ENCODE data around the gene TMC4. TPM values are rescaled to one million over a fixed set of nuclear protein-coding genes. Genes with fewer than 3 reads are reported as not detected.

TMC4 gene
- total and polyA plus RNA-seq, 5 experiments from 2014 or later, result 0.13 TPM; not detected in 4

DNA sequence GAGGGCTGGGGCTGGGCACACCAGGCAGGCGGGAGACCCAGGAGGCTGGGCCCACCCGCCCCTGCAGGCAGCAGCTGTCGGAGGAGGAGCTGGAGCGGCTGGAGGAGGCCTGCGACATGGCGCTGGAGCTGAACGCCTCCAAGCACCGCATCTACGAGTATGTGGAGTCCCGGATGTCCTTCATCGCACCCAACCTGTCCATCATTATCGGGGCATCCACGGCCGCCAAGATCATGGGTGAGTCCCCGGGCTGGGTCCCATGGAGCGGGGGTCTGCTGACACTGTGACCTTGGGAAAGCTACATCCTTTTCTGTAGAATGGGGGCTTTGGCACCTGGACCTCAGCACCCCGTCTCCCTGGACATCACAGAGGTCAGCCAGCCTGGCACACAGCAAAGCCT is 49.3 kb downstream of the TMC4 start:
- DNase-seq, result no peak
- no peaks in the 10 kb centered on the region for H3K27me3 Mint-ChIP-seq

DNA sequence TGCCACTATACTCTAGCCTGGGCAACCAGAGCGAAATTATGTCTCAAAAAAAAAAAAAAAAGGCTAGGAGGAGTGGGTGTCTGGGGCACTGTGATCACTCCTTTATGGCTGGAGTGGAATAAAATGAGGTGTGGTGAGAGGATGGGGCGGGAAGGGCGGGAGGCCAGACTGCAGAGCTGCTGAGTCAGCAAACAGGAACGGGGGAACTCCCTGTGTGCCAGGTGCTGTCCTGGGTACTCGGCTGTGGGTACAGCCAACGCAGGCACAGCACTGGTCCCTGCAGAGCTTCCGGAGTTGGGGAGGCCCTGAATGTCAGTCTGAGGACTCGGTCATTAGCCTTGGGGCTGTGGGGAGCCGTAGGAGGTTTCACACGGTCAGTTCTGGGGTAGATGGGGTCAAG is 51.7 kb downstream of the TMC4 start:
- peaks cover 6 to 21% (median 12%) of the 10 kb centered on the region in 4 donors for H3K4me1 Mint-ChIP-seq
- H3K9me3 Mint-ChIP-seq, result no peaks in the 10 kb centered on the region
- H3K4me3 Mint-ChIP-seq, result no peak overlapping the region
- ATAC-seq (no peak), DNase-seq (no peak)
- peaks cover 0 to 71% (median 7%) of the 10 kb centered on the region in 3 donors for H3K36me3 Mint-ChIP-seq
- POLR2A ChIA-PET, result interaction anchor here (1.2 kb wide), 1 partner anchor 16 kb away, joined by 5 read pairs; the partner anchor contains the start of gene CNOT3
- no peaks in the 10 kb centered on the region for H3K27me3 Mint-ChIP-seq
- no peak overlapping the region for H3K27ac Mint-ChIP-seq

More for the DNA sequence above, 49.3 kb downstream of the TMC4 start:
- Mint-ChIP-seq H3K4me3 (no peak overlapping the region), H3K27ac (no peak overlapping the region), H3K4me1 (peaks cover 0 to 2% (median under 1%) of the 10 kb centered on the region in 4 donors), H3K9me3 (no peaks in the 10 kb centered on the region), H3K36me3 (peaks cover 0 to 73% (median 9%) of the 10 kb centered on the region in 3 donors)
- POLR2A ChIA-PET, result interaction anchor here (2.2 to 2.6 kb wide), 2 partner anchors 9 to 13 kb away, joined by 5 to 16 read pairs; partner anchors contain the start of genes CNOT3, PRPF31 and TFPT
- ATAC-seq, result no peak

DNA sequence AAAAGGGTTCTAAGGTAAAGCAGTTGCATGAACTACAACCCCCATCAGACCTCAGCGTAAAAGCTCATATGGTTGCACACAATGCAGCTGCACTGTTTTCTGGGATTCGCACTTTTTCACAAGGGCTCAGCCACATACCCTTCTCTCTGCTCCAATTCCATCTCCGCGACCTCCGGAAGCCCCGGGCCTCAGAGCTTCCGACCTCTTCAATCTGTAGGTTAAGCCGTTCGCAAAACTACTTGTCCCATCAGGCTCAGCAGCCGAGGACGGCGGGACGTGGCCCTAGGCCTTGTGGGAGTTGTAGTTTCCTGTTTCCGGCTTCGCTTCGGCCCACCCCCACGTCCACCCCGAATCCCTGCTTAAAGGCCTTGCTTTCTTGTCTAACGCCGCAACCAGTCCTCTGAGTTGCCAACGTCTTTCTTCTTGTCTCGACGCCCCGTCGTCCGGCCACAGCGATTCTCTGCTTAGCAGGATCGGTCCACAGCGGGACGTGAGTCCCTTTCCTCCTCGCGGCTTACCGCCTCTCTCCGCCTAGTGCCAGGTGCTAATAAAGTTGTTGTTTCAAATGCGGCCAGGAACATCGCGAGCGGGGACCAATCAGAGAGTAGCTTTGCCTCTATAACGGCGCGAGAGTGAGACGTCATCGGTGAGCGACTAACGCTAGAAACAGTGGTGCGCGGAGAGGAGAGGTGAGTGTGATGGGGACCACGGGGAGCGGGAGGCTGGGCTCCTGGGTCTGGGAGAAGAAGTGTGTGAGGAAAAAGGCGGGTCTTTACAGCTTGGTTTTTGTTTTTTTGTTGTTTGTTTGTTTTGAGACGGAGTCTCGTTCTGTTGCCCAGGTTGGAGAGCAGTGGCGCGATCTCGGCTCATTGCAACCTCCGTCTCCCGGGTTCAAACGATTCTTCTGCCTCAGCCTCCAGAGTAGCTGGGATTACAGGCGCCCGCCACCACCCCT is 57.6 kb downstream of the TMC4 start, which contains the start of the genes PRPF31 and TFPT:
PRPF31 (plus strand) TSS at position 646 of the 955 bp plus-strand sequence. CDS start 2,525 bp downstream, outside the sequence.
TFPT (minus strand) TSS at position 549 of the 955 bp plus-strand sequence; CDS start at position 161, 388 bp downstream.
- Mint-ChIP-seq H3K4me1 (peaks cover 16 to 50% (median 36%) of the 10 kb centered on the region in 4 donors), H3K9me3 (no peaks in the 10 kb centered on the region), H3K4me3 (peak within 1 kb of the TSS; percentile 87 to 98 (median 93)), H3K27ac (peak within 1 kb of the TSS; percentile 89 to 99 (median 95)), H3K27me3 (peaks cover 0 to 4% (median 0%) of the 10 kb centered on the region in 5 donors), H3K36me3 (peaks cover 0 to 40% (median 8%) of the 10 kb centered on the region in 3 donors)
- POLR2A ChIA-PET, result interaction anchor here (0.6 to 4.1 kb wide), 19 partner anchors 8 to 1013 kb away, joined by 3 to 86 read pairs (median 4); partner anchors contain the start of genes CNOT3, LENG1, LENG8 and LENG9
- ATAC-seq (peak; percentile 87 to 89), DNase-seq (peak; percentile 79 to 100 (median 96))

DNA sequence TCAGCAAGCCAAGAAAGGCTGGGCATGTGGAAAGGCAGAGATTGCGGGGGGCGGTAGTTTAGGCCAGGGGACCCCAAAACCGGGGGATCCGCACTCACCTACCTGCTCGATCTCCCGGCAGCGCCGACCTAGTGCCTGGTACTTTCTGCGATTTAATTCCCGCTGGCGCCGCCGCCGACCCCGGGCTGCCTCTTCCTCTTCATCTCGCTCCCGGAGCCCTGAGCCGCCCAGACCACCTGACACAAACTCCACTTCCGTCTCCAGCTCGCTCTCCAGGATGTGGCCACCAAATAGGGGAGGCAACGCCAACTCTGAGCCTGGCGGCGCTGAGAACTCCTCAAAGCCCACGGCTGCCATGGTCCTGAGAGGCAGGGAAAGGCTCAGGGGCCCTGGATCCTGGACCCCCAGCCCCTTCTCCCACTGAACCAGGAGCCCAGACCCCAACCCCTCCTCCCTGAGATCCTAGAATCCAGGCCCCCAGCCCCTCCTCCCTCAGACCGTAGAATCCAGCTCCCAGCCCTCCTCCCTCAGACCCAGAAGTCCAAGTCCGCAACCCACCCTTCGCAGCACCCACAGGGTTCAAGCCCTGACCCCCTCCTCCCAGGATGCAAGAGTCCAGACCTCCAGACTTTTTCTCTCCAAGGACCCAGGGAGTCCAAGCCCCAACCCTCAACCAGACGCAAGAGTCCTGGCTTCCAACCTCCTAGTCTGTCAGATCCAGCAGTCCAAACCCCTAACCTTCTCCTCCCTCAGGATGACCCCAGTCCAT is 58.4 kb downstream of the TMC4 start:
- Mint-ChIP-seq H3K27me3 (peaks cover 0 to 4% (median 0%) of the 10 kb centered on the region in 5 donors), H3K36me3 (peaks cover 0 to 41% (median 5%) of the 10 kb centered on the region in 3 donors), H3K9me3 (no peaks in the 10 kb centered on the region), H3K4me3 (peak overlapping the region; percentile 87 to 98 (median 93)), H3K4me1 (peaks cover 18 to 55% (median 36%) of the 10 kb centered on the region in 4 donors), H3K27ac (peak overlapping the region; percentile 89 to 99 (median 95))
- peak; percentile 41 to 47 for ATAC-seq
- POLR2A ChIA-PET, result interaction anchor here (1.3 to 4.1 kb wide), 11 partner anchors 8 to 349 kb away, joined by 3 to 86 read pairs (median 10); partner anchors contain the start of genes CNOT3, LENG1, LENG8 and LENG9
- peak in 9 of 10 donors; percentile 23 to 77 (median 46) for DNase-seq

Other genes with a start within 250 kb of the TMC4 start
- gene CACNG8, start 210.2 kb downstream of the TMC4 start, total RNA-seq, result not detected
- gene CACNG8, start 210.2 kb downstream of the TMC4 start, polyA plus RNA-seq, result not detected
- gene CACNG6, start 181.5 kb downstream of the TMC4 start, total RNA-seq, result not detected
- not detected for gene CACNG6, start 181.5 kb downstream of the TMC4 start, polyA plus RNA-seq
- gene VSTM1, start 109.3 kb downstream of the TMC4 start, total RNA-seq, result not detected
- not detected for gene VSTM1, start 109.3 kb downstream of the TMC4 start, polyA plus RNA-seq
- gene TARM1, start 91.8 kb downstream of the TMC4 start, total RNA-seq, result not detected
- not detected for gene TARM1, start 91.8 kb downstream of the TMC4 start, polyA plus RNA-seq
- gene OSCAR, start 72.4 kb downstream of the TMC4 start, total RNA-seq, result under 1 TPM in 1 of 2 experiments, not detected in 1; 0.33 TPM
- under 1 TPM in 1 of 3 donors, not detected in 2; 0.16 TPM for gene OSCAR, start 72.4 kb downstream of the TMC4 start, polyA plus RNA-seq
- 100 to 1,000 TPM; 103 to 112 TPM for gene NDUFA3, start 70.3 kb downstream of the TMC4 start, total RNA-seq
- 100 to 1,000 TPM; 489 to 564 (median 529) TPM for gene NDUFA3, start 70.3 kb downstream of the TMC4 start, polyA plus RNA-seq
- 10 to 100 TPM; 14.2 to 16.8 TPM for gene TFPT, start 57.5 kb downstream of the TMC4 start, total RNA-seq
- 10 to 100 TPM; 17.4 to 24.4 (median 23.0) TPM for gene TFPT, start 57.5 kb downstream of the TMC4 start, polyA plus RNA-seq
- 10 to 100 TPM; 76.4 to 86.8 TPM for gene PRPF31, start 57.4 kb downstream of the TMC4 start, total RNA-seq
- gene PRPF31, start 57.4 kb downstream of the TMC4 start, polyA plus RNA-seq, result 10 to 100 TPM; 64.0 to 82.4 (median 80.8) TPM
- gene CNOT3, start 35.4 kb downstream of the TMC4 start, total RNA-seq, result 10 to 100 TPM; 65.0 to 71.4 TPM
- 10 to 100 TPM in 1 of 3 donors, 1 to 10 TPM in 2; 6.6 to 14.5 (median 7.9) TPM for gene CNOT3, start 35.4 kb downstream of the TMC4 start, polyA plus RNA-seq
- gene LENG1, start 13.4 kb downstream of the TMC4 start, total RNA-seq, result 10 to 100 TPM; 18.5 to 20.5 TPM
- 10 to 100 TPM in 1 of 3 donors, 1 to 10 TPM in 2; 7.7 to 13.9 (median 9.3) TPM for gene LENG1, start 13.4 kb downstream of the TMC4 start, polyA plus RNA-seq
- 10 to 100 TPM; 35.9 to 36.1 TPM for gene MBOAT7, start 16.4 kb upstream of the TMC4 start, total RNA-seq
- 10 to 100 TPM; 11.9 to 17.9 (median 14.8) TPM for gene MBOAT7, start 16.4 kb upstream of the TMC4 start, polyA plus RNA-seq
- 10 to 100 TPM; 25.2 to 25.6 TPM for gene TSEN34, start 18.1 kb upstream of the TMC4 start, total RNA-seq
- gene TSEN34, start 18.1 kb upstream of the TMC4 start, polyA plus RNA-seq, result 10 to 100 TPM; 23.4 to 38.7 (median 33.3) TPM
- gene RPS9, start 27.7 kb upstream of the TMC4 start, total RNA-seq, result 1,000 to 10,000 TPM; 1,288 to 1,335 TPM
- 1,000 to 10,000 TPM; 1,265 to 1,506 (median 1,311) TPM for gene RPS9, start 27.7 kb upstream of the TMC4 start, polyA plus RNA-seq
- under 1 TPM in 1 of 2 experiments, not detected in 1; 0.62 TPM for gene LILRB3, start 49.8 kb upstream of the TMC4 start, total RNA-seq
- gene LILRB3, start 49.8 kb upstream of the TMC4 start, polyA plus RNA-seq, result not detected
- under 1 TPM; 0.25 to 0.39 TPM for gene LILRA6, start 69.6 kb upstream of the TMC4 start, total RNA-seq
- not detected for gene LILRA6, start 69.6 kb upstream of the TMC4 start, polyA plus RNA-seq
- under 1 TPM; 0.22 to 0.52 TPM for gene LILRB5, start 84.1 kb upstream of the TMC4 start, total RNA-seq
- not detected for gene LILRB5, start 84.1 kb upstream of the TMC4 start, polyA plus RNA-seq
- gene LILRB2, start 108.0 kb upstream of the TMC4 start, total RNA-seq, result under 1 TPM; 0.47 TPM
- gene LILRB2, start 108.0 kb upstream of the TMC4 start, polyA plus RNA-seq, result not detected
- not detected for gene LILRA5, start 140.0 kb upstream of the TMC4 start, total RNA-seq
- under 1 TPM in 1 of 3 donors, not detected in 2; 0.32 TPM for gene LILRA5, start 140.0 kb upstream of the TMC4 start, polyA plus RNA-seq
- gene LILRA4, start 166.0 kb upstream of the TMC4 start, total RNA-seq, result under 1 TPM in 1 of 2 experiments, not detected in 1; 0.44 TPM
- gene LILRA4, start 166.0 kb upstream of the TMC4 start, polyA plus RNA-seq, result not detected
- 10 to 100 TPM; 67.4 to 71.1 TPM for gene LAIR1, start 191.8 kb upstream of the TMC4 start, total RNA-seq
- gene LAIR1, start 191.8 kb upstream of the TMC4 start, polyA plus RNA-seq, result 100 to 1,000 TPM in 1 of 3 donors, 10 to 100 TPM in 2; 58.3 to 104 (median 59.9) TPM
- gene TTYH1, start 242.3 kb upstream of the TMC4 start, total RNA-seq, result not detected
- gene TTYH1, start 242.3 kb upstream of the TMC4 start, polyA plus RNA-seq, result under 1 TPM in 2 of 3 donors, not detected in 1; 0.04 to 0.65 TPM